GM10266 (cell line): ENCODE data around the gene C20orf173.

Experiments
- DNase-seq: peaks from one replicate; pipeline ENCODE4 v3.0.0; 2012; ENCODE audit errors: extremely low spot score
- TF ChIP-seq, protein P1 (sequence below): IDR thresholded peaks from 2 replicates; pipeline ENCODE4 v1.5.1; 2012; ENCODE audit warnings: mild to moderate bottlenecking, low read depth; ENCODE audit not compliant: control insufficient read depth, insufficient read depth; ENCODE audit errors: missing control alignments

C20orf173 gene

DNA sequence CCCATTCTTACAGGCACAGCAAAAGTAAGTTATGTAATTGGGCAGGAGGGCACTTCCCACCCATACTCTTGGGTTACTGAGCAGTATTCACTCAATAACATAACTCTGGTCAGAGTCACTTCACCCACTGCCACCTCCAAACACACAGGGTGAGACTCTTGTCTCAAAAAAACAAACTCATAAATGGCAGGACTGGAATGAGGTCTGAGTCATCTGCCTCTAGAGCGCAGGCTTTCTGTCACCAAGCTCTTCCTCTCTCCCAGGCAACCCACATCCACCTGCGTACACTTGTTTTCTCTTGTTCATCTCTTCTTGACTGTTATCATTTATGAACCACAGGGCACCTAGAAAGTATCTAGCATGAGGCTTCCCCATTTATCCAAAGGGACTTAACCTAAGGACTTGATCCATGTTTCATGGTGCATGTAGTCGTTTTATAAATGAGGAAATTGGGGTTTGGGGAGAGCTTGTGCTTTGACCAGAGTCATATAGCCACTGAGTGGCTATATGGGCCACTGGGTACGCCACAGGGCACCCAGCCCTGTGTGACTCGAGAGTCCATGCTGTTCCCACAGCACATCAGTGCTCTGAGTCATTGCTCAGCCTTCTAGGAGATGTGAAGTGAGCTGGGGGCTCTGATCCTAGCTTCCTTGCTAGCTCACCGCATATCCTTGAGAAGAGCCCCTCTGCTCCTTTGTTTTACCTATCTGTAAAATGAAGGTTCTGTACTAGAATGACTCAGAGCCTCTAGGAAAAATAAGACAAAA, 22.4 kb downstream of the C20orf173 start:
- DNase-seq, result no peak
- TF ChIP-seq, protein P1, sequence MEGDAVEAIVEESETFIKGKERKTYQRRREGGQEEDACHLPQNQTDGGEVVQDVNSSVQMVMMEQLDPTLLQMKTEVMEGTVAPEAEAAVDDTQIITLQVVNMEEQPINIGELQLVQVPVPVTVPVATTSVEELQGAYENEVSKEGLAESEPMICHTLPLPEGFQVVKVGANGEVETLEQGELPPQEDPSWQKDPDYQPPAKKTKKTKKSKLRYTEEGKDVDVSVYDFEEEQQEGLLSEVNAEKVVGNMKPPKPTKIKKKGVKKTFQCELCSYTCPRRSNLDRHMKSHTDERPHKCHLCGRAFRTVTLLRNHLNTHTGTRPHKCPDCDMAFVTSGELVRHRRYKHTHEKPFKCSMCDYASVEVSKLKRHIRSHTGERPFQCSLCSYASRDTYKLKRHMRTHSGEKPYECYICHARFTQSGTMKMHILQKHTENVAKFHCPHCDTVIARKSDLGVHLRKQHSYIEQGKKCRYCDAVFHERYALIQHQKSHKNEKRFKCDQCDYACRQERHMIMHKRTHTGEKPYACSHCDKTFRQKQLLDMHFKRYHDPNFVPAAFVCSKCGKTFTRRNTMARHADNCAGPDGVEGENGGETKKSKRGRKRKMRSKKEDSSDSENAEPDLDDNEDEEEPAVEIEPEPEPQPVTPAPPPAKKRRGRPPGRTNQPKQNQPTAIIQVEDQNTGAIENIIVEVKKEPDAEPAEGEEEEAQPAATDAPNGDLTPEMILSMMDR, result no peak

DNA sequence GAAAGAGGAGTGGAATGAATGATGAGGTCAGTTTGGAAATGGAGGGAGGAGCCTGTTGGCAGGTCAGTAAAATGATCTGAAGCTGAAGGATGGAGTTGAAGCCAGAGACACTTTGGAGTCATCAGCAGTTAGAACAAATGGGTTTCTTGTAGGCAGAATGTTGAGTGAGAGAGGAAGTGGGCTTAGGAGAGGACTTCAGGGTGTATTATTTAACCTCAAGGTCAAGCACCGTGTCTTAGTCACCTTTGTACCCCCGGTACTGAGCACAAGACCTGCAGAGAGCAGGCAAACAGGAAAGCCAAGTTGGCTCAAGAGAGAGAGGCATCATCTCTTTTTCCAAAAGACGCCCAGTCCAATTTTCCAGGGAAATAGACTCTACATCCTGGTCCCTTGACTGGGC, 23.3 kb downstream of the C20orf173 start:
- no peak for DNase-seq
- TF ChIP-seq, protein P1, result no peak

DNA sequence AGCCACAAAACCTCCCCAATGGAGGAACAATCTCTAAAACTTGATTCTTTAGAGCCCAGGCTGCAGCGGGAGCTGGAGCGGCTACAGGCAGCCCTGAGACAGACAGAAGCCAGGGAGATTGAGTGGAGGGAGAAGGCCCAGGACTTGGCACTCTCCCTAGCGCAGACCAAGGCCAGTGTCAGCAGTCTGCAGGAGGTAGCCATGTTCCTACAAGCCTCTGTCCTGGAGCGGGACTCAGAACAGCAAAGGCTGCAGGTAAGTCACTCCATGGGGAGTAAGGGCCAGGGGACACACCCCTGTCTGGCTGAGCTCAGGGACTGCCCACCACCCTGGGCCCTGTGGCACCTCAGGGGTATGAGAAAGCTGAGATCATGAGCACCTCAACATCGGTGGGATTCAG, 24.7 kb downstream of the C20orf173 start:
- TF ChIP-seq, protein P1, result no peak

DNA sequence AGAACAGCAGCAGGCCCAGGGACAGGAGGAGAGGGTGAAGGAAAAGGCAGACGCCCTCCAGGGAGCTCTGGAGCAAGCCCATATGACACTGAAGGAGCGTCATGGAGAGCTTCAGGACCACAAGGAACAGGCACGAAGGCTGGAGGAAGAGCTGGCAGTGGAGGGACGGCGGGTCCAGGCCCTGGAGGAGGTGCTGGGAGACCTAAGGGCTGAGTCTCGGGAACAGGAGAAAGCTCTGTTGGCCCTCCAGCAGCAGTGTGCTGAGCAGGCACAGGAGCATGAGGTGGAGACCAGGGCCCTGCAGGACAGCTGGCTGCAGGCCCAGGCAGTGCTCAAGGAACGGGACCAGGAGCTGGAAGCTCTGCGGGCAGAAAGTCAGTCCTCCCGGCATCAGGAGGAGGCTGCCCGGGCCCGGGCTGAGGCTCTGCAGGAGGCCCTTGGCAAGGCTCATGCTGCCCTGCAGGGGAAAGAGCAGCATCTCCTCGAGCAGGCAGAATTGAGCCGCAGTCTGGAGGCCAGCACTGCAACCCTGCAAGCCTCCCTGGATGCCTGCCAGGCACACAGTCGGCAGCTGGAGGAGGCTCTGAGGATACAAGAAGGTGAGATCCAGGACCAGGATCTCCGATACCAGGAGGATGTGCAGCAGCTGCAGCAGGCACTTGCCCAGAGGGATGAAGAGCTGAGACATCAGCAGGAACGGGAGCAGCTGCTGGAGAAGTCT, 25.5 kb downstream of the C20orf173 start:
- DNase-seq, result no peak
- TF ChIP-seq, protein P1, result no peak

More for the DNA sequence above, 24.7 kb downstream of the C20orf173 start:
- no peak for DNase-seq

DNA sequence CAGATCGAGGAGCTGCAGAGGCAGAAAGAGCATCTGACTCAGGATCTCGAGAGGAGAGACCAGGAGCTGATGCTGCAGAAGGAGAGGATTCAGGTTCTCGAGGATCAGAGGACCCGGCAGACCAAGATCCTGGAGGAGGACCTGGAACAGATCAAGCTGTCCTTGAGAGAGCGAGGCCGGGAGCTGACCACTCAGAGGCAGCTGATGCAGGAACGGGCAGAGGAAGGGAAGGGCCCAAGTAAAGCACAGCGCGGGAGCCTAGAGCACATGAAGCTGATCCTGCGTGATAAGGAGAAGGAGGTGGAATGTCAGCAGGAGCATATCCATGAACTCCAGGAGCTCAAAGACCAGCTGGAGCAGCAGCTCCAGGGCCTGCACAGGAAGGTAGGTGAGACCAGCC, 26.2 kb downstream of the C20orf173 start:
- DNase-seq, result no peak
- TF ChIP-seq, protein P1, result no peak

DNA sequence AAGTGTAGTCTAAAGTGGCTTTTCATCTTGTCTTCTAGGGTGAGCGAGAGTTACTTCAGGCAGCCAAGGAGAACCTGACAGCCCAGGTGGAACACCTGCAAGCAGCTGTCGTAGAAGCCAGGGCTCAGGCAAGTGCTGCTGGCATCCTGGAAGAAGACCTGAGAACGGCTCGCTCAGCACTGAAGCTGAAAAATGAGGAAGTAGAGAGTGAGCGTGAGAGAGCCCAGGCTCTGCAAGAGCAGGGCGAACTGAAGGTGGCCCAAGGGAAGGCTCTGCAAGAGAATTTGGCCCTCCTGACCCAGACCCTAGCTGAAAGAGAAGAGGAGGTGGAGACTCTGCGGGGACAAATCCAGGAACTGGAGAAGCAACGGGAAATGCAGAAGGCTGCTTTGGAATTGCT, 27.1 kb downstream of the C20orf173 start:
- TF ChIP-seq, protein P1, result no peak
- DNase-seq, result peak; percentile 22

DNA sequence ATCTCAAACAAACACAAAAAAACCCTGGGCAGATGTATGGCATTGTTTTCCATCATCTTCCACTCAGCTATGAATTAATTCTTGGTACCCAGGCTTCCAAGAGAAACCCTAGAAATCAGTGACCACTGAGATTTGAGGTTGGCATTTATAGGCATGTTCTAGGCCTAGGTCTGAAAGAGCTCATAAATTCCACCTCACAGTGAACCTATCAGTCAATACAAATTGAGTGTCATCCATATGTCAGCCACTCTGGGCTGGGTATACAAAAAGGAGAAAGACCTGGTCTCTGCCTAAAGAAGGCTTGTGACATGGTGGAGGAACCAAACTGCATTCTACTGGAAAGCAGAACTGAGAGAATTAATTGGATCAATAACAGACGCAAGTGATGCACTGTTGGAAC, 30.2 kb downstream of the C20orf173 start:
- no peak for DNase-seq
- TF ChIP-seq, protein P1, result no peak
